HG03469 (cell line): ENCODE measurements around the gene NSMF.
"Not testable (repeated sequence)": the region's sequence is repeated elsewhere in the genome, so short reads cannot be mapped to it uniquely, and the experiment has no call there.

Experiments
- ATAC-seq: cut with Tn5 transposase; IDR thresholded peaks from one replicate; pipeline ENCODE4 v1.9.1; 2021; ENCODE audit warnings: mild to moderate bottlenecking, moderate library complexity, moderate number of reproducible peaks; ENCODE audit not compliant: unreplicated experiment

The NSMF gene

DNA sequence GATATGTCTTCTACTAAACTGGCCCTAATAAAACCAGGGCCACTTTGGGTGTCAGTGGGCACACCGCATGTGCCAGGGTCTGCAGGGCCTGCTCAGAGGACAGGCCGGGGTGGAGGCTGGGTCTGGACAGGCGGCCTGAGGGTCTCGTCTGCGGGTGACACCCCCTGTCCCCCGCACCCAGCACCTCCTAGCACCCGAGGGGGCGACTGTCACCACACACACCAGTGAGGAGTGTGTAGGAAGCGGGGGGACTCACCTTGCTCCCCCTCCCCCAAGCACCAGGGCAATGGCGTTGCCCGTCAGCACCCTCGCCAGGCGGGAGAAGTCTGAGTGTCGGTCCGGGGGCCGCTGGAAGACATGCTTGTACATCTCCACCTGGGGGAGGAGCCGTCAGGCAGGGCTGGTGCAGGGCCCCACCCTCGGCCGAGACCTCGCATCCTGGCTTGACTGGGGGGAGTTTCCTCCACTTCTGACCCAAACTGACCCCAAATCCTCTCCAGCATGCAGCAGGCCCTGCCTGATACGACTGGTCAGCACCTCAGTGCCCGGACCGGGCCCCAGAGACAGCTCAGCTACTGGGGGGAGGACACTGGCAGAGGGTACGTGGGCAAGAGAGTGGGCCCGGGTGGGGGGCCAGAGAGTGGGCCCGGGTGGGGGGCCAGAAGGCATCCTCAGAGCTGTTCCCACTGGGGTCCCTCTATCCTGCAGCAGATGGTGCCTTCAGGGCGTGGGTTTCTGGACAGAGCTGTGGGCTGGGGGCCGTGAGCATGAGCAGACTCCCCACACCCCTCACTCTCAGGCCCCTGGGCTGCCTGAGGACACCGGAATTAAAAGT, 18.9 kb upstream of the NSMF start:
- no peak for ATAC-seq

DNA sequence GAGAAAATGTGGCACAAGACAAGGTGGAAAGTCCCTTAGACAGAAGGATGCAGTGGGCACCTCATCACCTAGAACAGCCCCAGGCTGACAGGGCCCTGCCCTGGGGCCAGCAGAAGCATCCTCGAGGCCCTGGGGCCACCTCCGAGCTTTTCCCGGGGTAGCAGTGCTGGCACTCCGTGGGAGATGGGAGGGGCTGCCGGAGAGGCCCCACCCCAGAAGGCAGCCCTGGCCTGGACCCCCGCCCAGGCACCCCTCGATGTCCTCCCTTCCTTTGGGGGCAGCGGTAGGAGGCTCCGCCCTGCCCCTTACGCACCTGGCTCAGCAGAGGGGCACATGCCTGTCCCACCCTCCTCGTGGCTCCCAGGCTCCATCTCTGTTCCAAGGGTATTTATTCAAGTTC, 17.7 kb upstream of the NSMF start:
- no peak for ATAC-seq

DNA sequence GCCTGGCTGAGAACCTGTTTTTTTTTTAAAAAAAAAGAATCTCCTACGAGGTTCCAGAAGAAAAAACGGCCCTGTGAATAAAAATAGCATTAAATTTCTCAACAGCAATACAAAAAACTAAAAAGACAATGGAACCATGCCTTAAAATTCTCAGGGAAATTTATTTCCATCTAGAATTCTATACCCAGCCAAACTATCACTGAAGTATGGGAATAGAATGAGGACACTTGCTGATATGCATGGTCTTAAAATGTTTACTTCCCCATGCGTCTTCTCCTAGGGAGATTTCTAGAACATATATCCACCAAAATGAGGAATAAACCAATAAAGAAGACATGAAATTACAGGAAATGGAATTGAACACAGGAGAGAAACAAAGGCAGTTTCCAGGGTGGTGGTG, 16.5 kb upstream of the NSMF start:
- no peak for ATAC-seq

DNA sequence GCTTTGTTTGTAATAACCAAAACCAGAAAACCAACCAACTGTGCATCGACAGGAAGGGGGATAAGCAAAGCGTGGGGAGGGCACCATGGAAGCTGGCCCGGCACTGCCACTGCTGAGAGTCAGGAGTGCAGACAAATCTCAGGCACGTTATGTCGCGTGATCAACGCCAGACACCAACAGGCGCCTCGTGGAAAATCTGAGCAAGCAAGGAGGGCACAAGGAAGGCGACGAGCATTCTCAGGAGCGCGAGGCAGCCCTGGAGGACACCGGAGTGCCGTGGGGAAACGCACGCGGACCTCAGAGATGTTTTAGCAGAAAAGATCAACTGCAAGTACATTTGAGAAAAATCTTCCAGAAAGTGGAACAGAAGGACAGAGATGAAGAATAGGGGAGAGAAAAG, 15.1 kb upstream of the NSMF start:
- ATAC-seq = no peak

DNA sequence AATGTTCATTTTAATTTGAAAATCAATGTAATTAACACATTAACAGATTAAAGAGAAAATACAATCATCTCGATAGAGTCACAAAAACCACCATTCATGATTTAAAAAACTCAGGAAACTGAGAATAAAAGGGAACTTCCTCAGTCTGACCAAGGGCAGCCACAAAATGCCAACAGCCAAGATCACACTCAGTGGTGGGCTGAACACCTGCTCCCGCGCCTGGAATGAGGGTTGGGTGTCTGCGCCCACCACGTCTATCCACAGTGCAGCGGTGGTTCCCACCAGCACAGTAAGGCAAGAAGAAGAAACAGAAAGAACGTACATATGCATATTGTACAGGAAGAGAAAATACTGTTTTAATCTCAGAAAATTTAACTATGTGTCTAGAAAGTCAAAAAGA, 11.7 kb upstream of the NSMF start:
- ATAC-seq = no peak

DNA sequence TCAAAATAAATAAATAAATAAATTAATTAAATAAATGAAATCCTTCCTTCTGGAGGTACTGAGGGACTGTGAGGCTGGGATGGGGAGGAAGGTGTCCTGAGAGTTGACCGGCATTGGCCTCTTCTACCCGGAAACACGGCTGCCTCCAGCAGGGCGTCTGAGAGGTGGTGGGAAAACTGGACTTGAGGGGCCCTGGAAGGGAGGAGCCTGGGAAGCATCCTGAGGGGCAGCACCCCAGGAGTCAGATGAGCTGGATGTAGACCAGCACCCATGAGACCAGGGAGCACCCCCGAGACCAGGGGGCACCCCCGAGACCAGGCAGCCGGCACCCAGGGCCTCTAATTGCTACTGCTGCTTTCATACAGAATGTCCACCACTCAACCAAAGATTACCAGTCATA, 8.8 kb upstream of the NSMF start:
- no peak for ATAC-seq

DNA sequence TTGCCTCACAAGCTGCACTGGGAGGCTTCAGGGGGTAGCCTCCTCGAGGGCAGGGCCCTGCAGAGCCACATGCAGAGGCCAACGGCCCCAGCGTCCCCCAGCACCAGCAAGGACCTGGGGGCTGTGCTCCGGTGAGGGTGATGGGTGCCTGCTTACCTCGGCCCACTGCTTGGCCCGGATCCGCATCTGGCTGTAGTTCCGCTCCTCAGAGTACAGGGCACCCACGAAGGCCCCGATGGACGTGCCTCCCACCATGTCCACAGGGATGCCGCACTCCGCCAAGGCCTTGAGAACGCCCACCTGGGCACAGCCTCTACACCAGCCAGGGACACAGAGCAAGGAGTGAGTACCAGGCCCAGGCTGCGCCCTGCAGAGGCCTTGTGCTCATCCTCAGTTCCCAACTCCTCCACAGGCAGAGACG, 8.0 kb upstream of the NSMF start:
- no peak for ATAC-seq

DNA sequence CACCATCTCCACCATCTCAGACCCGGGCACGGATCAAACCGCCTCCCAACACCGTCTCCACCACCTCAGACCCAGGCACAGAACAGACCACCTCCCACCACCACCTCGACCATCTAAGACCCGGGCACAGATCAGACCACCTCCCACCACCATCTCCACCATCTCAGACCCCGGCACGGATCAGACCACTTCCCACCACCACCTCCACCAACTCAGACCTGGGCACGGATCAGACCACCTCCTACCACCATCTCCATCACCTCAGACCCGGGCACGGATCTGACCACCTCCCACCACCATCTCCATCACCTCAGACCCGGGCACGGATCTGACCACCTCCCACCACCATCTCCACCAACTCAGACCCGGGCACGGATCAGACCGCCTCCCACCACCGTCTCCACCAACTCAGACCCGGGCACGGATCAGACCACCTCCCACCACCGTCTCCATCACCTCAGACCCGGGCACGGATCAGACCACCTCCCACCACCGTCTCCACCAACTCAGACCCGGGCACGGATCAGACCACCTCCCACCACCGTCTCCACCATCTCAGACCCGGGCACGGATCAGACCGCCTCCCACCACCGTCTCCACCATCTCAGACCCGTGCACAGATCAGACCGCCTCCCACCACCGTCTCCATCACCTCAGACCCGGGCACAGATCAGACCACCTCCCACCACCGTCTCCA, 7.4 kb upstream of the NSMF start:
- ATAC-seq = not testable (repeated sequence)

DNA sequence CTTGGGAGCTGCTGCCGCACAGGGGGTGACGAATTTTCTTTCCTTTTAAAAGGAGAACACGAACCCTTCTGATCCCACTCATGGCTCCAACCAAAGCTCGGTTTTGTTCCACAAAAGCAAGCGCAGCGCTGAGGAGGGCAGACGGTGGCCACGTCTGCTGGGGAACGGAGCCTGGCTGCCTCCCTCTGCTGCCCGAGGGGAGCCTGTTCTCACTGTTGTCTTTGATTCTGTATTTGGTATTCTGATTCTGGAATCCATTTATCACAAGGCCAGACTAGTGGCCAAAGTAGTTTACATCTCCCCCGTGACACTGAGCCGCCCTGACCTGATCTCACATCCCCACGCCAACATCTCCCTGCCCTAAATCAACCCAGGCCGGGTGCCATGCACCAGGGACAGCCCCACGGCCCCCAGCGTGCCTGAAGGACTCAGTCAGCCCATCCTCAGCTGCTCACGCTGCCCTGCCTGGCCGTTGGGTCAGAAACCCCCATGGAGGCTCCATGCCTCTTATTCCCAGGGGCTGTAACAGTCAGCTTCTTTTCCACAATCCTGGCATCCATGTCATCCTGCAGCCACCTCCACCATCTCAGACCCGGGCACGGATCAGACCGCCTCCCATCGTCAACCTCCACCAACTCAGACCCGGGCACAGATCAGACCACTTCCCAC, 6.7 kb upstream of the NSMF start:
- no peak for ATAC-seq

DNA sequence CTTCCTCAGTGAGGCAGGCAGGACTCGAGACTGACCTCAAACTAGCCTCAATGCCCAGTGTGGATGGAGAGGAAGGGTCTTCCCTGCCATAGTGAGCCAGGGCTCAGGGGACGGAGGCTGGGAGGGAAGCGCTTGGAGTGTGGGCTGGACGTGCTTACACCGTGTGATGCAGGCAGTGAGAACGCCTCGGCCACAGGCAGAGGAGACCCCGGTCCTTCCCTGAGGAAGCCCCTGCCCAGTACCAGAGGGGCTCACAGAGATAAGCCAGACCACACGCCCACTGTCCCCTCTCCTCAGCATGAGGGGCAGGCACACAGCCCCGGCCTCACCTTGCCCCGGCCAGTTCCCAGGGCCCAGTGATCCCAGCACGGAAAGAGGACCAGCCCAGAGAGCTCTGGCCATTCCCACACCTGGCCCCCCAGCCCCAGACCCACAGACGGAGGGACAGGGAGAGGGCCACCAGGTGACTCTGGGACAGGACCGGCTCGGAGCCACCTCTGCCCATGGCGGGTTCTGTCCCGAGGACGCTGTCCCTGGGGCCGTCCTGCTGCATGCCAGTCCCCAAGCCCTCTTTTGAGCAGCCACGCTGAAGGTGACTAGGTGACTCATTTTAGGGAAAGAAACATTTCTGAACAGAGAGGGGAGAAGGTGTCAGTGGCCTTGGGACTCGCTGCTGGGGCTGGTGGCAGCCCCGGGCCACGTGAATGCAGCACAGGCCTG, 6.0 kb upstream of the NSMF start:
- ATAC-seq = no peak

DNA sequence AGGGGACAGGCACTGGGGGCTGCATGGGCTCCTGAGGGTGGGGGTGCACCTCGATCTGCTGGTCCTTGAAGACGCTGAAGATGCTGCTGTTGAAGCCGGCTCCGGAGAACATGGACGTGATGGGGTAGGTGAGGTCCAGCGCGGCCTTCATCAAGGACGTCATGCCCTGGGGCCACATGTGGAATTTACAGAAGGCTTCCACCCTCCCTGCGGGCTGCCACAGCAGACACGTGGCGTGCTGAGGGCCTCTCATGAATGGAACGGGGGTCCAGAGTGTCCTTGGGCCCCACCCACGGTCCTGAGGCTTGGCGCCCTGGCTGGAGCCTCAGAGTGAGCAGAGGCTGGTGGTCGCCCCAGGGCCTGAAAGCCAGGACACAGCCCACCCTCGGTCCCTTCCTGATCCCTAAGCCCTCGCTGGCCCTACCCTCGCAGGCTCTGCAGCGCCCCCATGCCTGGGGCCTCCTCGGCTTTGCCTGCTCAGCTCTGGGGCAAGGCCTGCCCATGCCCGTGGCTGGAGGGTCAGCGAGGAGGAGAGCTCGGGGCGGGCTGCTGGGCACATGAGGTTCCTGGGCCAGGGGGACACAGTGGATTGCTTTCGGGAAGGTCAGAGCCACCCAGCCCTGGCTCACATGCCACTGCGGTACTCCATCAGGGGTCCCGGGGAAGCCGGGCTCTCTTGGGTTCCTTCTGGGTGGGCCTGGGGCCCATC, 5.3 kb upstream of the NSMF start:
- ATAC-seq = no peak

DNA sequence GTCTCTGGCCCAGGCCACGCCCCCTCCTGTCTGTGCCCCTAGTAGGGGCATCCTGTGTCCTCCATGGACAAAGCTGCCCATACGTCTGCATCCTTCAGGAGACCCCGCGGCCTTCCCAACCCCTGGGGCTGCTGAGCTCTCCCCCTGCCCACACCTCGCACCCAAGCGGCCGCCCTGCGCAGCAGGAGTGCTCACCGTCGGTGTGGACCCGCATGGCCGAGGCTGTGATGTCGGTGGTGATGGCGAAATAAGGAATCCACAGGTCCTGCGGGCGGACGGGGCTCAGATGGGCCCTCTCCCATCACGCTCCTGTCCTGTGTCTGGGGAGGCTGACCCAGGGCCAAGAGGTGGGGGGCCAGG, 4.8 kb upstream of the NSMF start:
- ATAC-seq = no peak

DNA sequence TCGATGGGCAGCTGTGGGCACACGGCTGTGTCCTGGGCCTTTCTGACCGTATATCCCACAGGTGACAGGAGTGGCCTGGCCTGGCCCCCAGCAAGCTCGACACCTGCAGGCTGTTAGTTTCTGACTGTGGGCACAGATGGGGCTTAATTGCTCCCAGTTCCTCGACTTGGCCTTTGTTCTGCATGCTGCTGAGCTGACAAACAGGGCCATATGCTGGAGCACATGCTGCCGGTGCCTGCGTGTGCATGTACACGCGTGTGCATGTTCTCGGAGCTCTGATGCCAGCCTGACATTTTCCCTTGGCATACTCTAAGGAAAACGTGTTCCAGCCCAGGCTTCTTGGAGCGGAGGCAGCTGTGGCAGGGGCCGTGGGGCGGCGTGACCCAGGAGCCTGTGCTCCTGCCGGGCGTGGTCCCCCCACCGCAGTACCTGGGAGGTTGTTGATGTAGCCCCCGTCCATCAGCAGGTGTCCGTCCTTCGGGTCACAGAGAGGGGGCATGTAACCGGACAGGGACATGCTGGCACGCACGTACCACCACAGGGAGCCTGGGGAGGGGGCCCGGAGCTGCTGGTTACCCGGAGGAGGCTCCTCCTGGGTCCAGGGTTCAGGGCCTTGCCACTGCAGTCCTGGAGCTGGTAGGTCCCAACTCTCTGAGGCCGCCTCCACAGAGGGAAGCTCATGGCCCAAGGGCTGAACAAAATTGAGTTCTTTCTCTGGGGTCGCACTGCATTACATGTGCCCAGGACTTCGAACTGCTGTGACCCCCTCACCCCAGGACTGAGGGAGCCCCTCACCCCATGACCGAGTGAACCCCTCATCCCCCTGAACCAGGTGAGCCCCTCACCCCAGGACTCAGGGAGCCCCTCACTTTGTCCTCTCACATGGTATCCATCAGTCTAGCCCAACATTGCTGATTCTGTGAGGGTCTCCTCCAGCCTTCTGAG, 4.1 kb upstream of the NSMF start:
- no peak for ATAC-seq

DNA sequence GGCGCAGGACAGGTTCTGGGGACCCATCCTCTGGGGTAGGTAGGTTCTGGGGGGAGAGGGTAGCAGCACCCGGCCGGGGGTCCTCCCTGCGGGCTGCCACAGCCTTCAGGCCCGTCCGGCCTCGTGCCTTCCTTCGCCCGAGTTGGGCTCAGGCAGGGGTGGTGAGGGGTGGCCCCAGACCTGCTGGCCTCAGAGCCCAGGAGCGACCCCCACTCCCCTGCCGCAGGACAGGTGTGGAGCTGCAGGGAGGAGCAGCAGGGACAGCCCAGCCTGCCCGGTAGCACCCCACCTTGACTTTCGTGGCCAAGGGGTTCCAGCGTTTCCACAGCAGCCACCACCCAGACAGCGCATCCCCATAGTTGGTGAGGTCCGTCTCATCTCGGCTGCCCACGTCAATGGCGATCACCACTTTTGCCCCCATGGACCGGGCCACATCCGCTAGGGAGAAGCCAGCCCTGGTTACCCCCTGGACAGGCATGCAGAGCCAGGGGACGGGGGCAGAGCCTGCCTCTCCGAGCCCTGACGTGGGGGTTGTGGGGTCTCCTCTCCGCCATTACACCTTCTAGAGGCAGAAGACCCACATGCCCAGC, 3.4 kb upstream of the NSMF start:
- no peak for ATAC-seq

DNA sequence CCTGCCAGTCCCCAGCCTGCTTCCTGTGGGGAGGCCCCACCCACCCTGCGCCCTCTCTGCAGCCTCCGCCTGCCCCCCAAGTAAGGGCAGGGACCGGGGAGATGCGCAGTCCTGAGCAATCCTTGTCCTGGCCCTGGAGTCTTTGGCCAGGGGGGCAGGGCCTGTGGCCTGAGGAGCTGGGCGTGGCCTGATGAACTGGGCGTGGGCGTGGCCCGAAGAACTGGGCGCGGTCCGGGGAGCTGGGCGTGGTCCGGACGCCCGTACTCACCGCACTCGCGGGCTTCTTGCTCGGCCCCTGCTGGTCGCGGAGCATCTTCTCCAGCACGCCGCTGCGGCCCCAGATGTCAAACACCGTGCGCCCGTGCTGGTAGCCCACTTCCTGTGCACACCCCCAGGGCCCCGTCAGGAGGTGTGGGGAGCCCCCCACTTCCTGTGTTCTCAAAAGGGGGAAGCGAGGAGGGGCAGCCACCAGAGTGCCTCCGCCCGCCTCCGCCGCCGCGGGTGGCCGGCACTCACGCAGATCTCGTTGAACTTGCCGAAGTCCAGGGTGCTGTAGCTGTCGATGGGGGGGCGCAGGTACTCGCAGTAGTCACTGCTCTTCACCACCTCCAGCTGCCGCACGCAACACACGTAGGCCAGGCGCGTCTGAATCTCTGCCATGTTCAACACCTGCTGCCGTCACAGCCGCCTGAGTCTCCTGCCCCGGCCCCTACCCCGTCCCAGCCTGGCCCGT, 2.7 kb upstream of the NSMF start:
- ATAC-seq = no peak

DNA sequence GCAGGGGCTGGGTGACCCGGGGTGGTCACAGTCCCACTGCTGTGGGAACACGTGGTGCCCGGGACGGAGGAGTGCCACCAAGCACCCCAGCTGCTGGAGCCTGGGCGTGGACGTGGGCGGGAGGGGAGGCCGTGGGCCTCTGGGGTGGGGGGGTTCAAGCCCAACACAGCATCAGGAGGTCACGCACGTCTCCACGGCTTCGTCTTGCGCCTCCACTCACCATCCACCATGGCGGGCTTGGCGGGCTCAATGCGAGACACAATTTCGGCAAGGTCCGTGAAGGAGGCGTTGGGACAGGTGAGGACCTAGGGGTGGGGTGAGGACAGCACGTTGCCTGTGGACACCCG, 2.2 kb upstream of the NSMF start:
- no peak for ATAC-seq

DNA sequence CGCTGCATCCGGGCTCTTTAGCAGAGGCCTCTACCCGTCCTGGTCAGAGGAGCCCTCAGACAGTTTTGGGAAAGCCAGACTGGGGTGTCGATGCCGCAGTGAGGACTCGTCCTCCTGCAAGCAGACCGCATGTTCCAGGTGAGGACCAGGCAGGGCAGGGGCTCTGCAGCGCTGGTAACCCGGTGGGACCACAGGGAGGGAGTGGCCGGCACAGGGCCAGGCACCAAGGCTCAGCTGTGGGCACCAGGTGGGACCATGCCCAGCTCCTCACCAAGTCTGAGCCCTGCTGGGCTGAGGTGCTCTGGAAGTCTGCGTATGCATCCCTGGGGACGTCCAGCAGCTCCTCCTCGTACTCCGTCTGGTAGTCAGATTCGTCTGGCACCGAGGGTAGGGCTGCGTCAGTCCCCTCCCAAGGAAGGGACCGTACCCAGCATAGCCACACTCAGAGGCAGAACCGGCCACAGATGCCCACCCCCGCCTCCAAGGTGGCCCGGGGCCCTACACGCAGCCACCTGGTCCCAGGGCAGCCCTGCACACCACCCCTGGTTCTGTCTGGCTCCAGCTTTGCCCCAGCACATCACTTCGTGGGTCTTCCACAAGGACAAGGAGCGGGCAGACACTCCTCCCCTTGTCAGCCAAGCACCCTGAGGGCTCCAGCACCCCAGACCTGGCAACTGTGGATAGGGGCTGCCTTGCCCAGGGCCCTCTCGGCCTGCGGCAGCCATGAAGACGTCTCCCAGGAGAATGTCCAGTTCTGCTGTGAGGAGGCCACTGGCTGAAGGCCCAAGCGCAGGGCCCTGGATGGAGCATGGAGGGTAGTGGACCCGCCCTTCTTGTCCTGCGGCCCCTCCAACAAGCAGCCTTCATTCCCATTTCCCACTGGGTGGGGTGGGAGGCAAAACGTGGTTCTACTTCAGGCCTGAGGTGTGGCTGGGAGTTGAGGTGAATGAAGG, 1.5 kb upstream of the NSMF start:
- ATAC-seq = no peak
